BE2C (cell line): Measurements from ENCODE around the gene PDE6G.

Experiments
- DNase-seq: peaks from one replicate; pipeline ENCODE4 v3.0.0-alpha.2; 2020
- H3K27me3 ChIP-seq: fragments of 250-450 bp; sonication (Bioruptor Pico); 2 replicates; pipeline ENCODE4 v1.5.1; 2020; ENCODE audit warnings: mild to moderate bottlenecking
- H3K36me3 ChIP-seq: fragments of 250-450 bp; sonication (Bioruptor Pico); 2 replicates; pipeline ENCODE4 v1.5.1; 2020; ENCODE audit warnings: mild to moderate bottlenecking
- H3K4me1 ChIP-seq: fragments of 250-450 bp; sonication (Bioruptor Pico); 2 replicates; pipeline ENCODE4 v1.5.1; 2020
- H3K4me3 ChIP-seq: 2 replicates; pipeline ENCODE4 v1.5.1; 2011; ENCODE audit warnings: low read depth, low read length
- H3K9me3 ChIP-seq: fragments of 250-450 bp; sonication (Bioruptor Pico); 2 replicates; pipeline ENCODE4 v1.5.1; 2020
- CTCF ChIP-seq: IDR thresholded peaks from 2 replicates; pipeline ENCODE4 v1.5.1; 2012; ENCODE audit warnings: mild to moderate bottlenecking, low read depth, low read length

The PDE6G gene

GRCh38 chr17:81636505-81637288 is 19.6 kb downstream of the PDE6G start, which contains the start of the genes NPLOC4 and TSPAN10:
TSS of gene NPLOC4 (minus strand) at chr17:81637112. CDS start at chr17:81636930, 182 bp downstream.
TSS of gene TSPAN10 (plus strand) at chr17:81637196. CDS start at chr17:81642413, 5,217 bp downstream.
- peak; percentile 90 for DNase-seq
- H3K9me3 ChIP-seq: no peaks in the 10 kb centered on the region
- peaks cover 2% of the 10 kb centered on the region; the same call in 1 of the 2 replicates for H3K4me1 ChIP-seq
- no peak for TF ChIP-seq CTCF
- H3K36me3 ChIP-seq: peaks cover 2% of the 10 kb centered on the region
- H3K4me3 ChIP-seq: peak within 1 kb of the TSS; percentile 88
- H3K27me3 ChIP-seq: no peaks in the 10 kb centered on the region

- no peaks in the 10 kb centered on the region for H3K27me3 ChIP-seq
- DNase-seq: no peak
- H3K9me3 ChIP-seq: no peaks in the 10 kb centered on the region
- H3K4me1 ChIP-seq: peaks cover 2% of the 10 kb centered on the region; the same call in 1 of the 2 replicates
- peak overlapping the region; percentile 88 for H3K4me3 ChIP-seq
- no peak for TF ChIP-seq CTCF
- H3K36me3 ChIP-seq: peaks cover 2% of the 10 kb centered on the region
Measured at GRCh38 chr17:81635973-81636504, 20.3 kb downstream of the PDE6G start.

GRCh38 chr17:81635431-81635830 is 20.9 kb downstream of the PDE6G start:
- no peak for DNase-seq
- H3K27me3 ChIP-seq: no peaks in the 10 kb centered on the region
- no peaks in the 10 kb centered on the region for H3K9me3 ChIP-seq
- no peak for TF ChIP-seq CTCF
- peak overlapping the region; percentile 88 for H3K4me3 ChIP-seq
- peaks cover 5% of the 10 kb centered on the region for H3K36me3 ChIP-seq
- peaks cover 2% of the 10 kb centered on the region; the same call in 1 of the 2 replicates for H3K4me1 ChIP-seq

- H3K36me3 ChIP-seq: peaks cover 36% of the 10 kb centered on the region
- H3K9me3 ChIP-seq: no peaks in the 10 kb centered on the region
- H3K27me3 ChIP-seq: no peaks in the 10 kb centered on the region
- H3K4me3 ChIP-seq: no peak overlapping the region
- DNase-seq: no peak
- TF ChIP-seq CTCF: no peak
- no peaks in the 10 kb centered on the region for H3K4me1 ChIP-seq
Measured at GRCh38 chr17:81631482-81631881, 24.9 kb downstream of the PDE6G start.

GRCh38 chr17:81630274-81630673 is 26.1 kb downstream of the PDE6G start:
- Histone ChIP-seq H3K36me3 (peaks cover 41% of the 10 kb centered on the region), H3K27me3 (no peaks in the 10 kb centered on the region), H3K4me1 (no peaks in the 10 kb centered on the region), H3K4me3 (no peak overlapping the region), H3K9me3 (no peaks in the 10 kb centered on the region)
- no peak for DNase-seq
- no peak for TF ChIP-seq CTCF
